Heart right ventricle (tissue), 16 donors: Measurements from ENCODE around the gene UBE2QL1. TPM values are rescaled to one million over a fixed set of nuclear protein-coding genes. Genes with fewer than 3 reads are reported as not detected.

ENCODE experiments used
- ATAC-seq, 8 donors: fragments of 200-7000 bp; cut with Tn5 transposase; one replicate each; pipeline ENCODE4 v1.9.1; 2020; ENCODE audit warnings: mild to moderate bottlenecking in 8 of 8, moderate library complexity in 8 of 8, moderate number of reproducible peaks in 1 of 8
- DNase-seq, 2 donors: peaks; one replicate each; pipeline ENCODE4 v3.0.0-alpha.2; 2020
- H3K27ac ChIP-seq, 10 donors: fragments of 200-600 bp; sonication (generic) in 2 of 10; one replicate each; pipeline versions ENCODE4 v1.5.0 to v1.8.0; 2020 to 2022; ENCODE audit warnings: mild to moderate bottlenecking in 3 of 10
- H3K27me3 ChIP-seq, 7 donors: fragments of 200-600 bp; one replicate each; pipeline ENCODE4 v1.8.0; 2021 to 2022; ENCODE audit warnings: mild to moderate bottlenecking in 2 of 7
- H3K36me3 ChIP-seq, 9 donors: fragments of 200-600 bp; sonication (generic) in 1 of 9; one replicate each; pipeline versions ENCODE4 v1.5.0 to v1.8.0; 2020 to 2022; ENCODE audit warnings: mild to moderate bottlenecking in 2 of 9
- H3K4me1 ChIP-seq, 9 donors: fragments of 200-600 bp; sonication (generic) in 1 of 9; one replicate each; pipeline versions ENCODE4 v1.5.0 to v1.8.0; 2020 to 2022; ENCODE audit warnings: mild to moderate bottlenecking in 4 of 9
- H3K4me3 ChIP-seq, 10 donors: fragments of 200-600 bp; sonication (generic) in 2 of 10; one replicate each; pipeline versions ENCODE4 v1.5.0 to v1.8.0; 2020 to 2022; ENCODE audit warnings: mild to moderate bottlenecking in 7 of 10, moderate library complexity in 2 of 10
- H3K9me3 ChIP-seq, 11 donors: fragments of 200-600 bp in 10 of 11; sonication (generic) in 2 of 11; one replicate each; pipeline versions ENCODE4 v1.5.0 to v1.8.0; 2013 to 2022; ENCODE audit warnings: mild to moderate bottlenecking in 2 of 11, control low read depth in 1 of 11, moderate library complexity in 1 of 11
- WGBS, 2 donors: extraction: QIAGEN DNeasy Blood & Tissue Kit; methylation state at CpG; one replicate each; pipeline ENCODE4 v1.1.7; 2013; ENCODE audit warnings: inconsistent platforms in 1 of 2; 5-methylcytosine and 5-hydroxymethylcytosine counted together
- intact Hi-C, 10 donors: fragments of 100-400 bp; cut with DNase I; formaldehyde crosslinking; loops; one replicate each; pipeline versions ENCODE4 v1.11.1 to v1.14.2; 2022
- polyA plus RNA-seq, 2 donors: library from polyadenylated mRNA; stranded (reverse); fragments of 200-250 nt; gene quantifications; one replicate each; pipeline ENCODE4 v1.2.3, GENCODE V29; 2013
- total RNA-seq, 10 donors: library from RNA; stranded (reverse); fragmentation: NEBNext Ultra II Directional in 3 of 10; extraction: Animal tissue kit (Norgen Biotek cat#: 25700) in 3 of 10; gene quantifications; one replicate each; pipeline versions ENCODE4 v1.2.1 to v1.2.4, GENCODE V29; 2021 to 2023
- TF ChIP-seq, protein P1 (sequence below), 9 donors: fragments of 200-600 bp; sonication (generic) in 2 of 9; IDR thresholded peaks; one replicate each; pipeline versions ENCODE4 v1.5.0 to v1.8.0; 2021 to 2022; ENCODE audit warnings: antibody characterized with exemption in 9 of 9, mild to moderate bottlenecking in 5 of 9, moderate library complexity in 1 of 9
- donor health status: Arrhythmogenic right ventricular cardiomyopathy.
- donor health status: ischemic (EF 13 %, LVEDD 7.1; RV severe dilation, severe dysfunction).
- donor health status: healthy with polysubstance abuse.
- donor health status: DM: no; HTN: yes; CAD: no.
- donor health status: DM: no; HTN: no; CAD: no.
- donor health status: ischemic (EF 25% LVEDD 6.9; RV normal size, moderate dysfunction).
- donor health status: ischemic (EF 25% LVEDD 5.7; RV mildly dilated, moderate dysfunction).
- donor health status: healthy.
- donor health status: DM: yes; HTN: yes; CAD: no.
- donor health status: Ischemic cardiomyopathy.
- donor health status: ischemic (EF 35%, LVEDD 5.7; RV mildly dilated, moderate dysfunction).
- donor health status: nonischemic (EF 11% LVEDD 7.7; RV severe dilation, severe dysfunction).
- donor health status: DM: yes; HTN: yes; CAD: no.
- donor health status: PGD.
- donor health status: ischemic (EF 29% LVEDD 5.4; RV normal size, mild dysfunction).
- donor health status: nonischemic (EF 23%, LVEDD 6.1; RV moderate dilation, normal function).

Gene UBE2QL1
- total and polyA plus RNA-seq, 12 donors = 8.9 to 26.3 (median 18.1) TPM

DNA sequence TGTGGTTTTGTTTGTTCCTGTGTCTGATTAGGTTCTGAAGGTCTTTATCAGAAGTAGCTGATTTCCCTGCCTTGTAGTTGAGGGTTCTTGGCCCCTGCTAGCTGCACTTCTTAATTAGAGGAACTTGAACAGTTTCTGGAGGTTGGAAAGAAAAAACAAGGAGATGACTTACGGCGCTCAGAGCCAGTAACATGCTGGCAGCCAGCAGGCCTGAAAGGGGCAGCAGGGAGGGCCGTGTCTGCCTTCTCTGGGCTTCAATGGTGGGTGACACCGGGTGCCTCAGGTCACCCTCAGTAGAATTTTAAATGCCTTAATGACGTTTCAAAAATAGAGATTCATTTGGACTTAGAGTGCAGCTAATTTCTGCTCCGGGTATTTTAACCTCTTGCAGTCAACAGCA, 15.8 kb downstream of the UBE2QL1 start:
- Histone ChIP-seq H3K36me3 (no peaks in the 10 kb centered on the region), H3K4me1 (peaks cover 0 to 51% (median 6%) of the 10 kb centered on the region in 9 donors), H3K27ac (peak overlapping the region in 8 of 10 donors; percentile 12 to 69 (median 36)), H3K4me3 (no peak overlapping the region), H3K9me3 (no peaks in the 10 kb centered on the region), H3K27me3 (peaks cover 0 to 4% (median 0%) of the 10 kb centered on the region in 7 donors)
- WGBS, 2 donors = 27 to 44% methylated on average over 6 of the region's 6 CpGs
- TF ChIP-seq, protein P1, sequence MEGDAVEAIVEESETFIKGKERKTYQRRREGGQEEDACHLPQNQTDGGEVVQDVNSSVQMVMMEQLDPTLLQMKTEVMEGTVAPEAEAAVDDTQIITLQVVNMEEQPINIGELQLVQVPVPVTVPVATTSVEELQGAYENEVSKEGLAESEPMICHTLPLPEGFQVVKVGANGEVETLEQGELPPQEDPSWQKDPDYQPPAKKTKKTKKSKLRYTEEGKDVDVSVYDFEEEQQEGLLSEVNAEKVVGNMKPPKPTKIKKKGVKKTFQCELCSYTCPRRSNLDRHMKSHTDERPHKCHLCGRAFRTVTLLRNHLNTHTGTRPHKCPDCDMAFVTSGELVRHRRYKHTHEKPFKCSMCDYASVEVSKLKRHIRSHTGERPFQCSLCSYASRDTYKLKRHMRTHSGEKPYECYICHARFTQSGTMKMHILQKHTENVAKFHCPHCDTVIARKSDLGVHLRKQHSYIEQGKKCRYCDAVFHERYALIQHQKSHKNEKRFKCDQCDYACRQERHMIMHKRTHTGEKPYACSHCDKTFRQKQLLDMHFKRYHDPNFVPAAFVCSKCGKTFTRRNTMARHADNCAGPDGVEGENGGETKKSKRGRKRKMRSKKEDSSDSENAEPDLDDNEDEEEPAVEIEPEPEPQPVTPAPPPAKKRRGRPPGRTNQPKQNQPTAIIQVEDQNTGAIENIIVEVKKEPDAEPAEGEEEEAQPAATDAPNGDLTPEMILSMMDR (IDR thresholded peaks at IDR 0.05) = no peak
- intact Hi-C loops = no loop called here
- DNase-seq (no peak), ATAC-seq (peak in 2 of 8 donors; percentile 50 to 58)

DNA sequence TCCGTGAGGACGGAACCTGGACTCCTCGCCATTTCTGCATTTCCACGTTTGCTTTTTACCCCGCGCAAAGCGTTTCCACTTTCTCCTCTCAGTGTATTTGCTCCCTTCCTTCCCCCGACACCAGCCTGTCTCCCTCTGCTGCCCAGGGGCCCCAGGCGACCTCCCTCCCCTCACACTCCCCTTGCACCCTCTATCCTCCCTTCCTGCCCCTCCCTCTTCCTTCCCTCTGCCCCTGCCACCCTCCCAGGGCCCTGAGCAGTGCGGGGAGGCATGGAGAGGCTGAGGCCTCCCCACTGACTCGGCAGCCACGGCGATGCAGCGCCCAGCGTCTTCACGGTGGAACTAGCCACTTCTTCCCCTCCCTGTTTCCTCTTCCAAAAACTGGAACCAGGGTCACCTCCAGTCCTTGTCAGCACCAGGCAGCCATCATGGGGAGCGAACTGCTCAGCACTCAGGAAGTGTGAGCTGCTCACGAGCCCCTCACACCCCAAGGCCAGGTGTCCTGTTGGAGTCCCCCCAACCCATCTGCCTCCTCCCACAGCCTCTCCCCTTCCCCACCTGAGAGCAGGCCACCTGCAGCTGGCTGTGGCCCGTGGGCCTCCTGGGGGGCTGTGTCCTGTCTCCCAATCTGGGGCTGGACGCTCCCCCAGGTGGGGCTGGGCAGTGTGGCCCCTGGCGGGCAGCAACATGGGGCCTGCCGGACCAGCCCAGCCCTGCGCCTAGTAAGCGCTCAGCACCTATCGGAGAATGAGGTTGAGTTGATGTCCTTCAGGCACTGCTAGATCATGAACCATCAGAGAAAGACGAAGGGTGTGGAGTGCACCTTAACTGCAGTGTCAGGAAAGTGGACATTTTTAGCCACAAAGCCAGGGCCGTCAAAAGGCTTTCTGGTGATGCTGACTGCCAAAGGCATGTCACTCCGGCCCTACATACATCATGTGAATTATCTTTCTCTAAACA, 17.5 kb downstream of the UBE2QL1 start:
- 69 to 73% methylated on average over 28 of the region's 28 CpGs for WGBS, 2 donors
- peak overlapping the region in 7 of 10 donors; percentile 0 to 69 (median 35) for H3K27ac ChIP-seq

DNA sequence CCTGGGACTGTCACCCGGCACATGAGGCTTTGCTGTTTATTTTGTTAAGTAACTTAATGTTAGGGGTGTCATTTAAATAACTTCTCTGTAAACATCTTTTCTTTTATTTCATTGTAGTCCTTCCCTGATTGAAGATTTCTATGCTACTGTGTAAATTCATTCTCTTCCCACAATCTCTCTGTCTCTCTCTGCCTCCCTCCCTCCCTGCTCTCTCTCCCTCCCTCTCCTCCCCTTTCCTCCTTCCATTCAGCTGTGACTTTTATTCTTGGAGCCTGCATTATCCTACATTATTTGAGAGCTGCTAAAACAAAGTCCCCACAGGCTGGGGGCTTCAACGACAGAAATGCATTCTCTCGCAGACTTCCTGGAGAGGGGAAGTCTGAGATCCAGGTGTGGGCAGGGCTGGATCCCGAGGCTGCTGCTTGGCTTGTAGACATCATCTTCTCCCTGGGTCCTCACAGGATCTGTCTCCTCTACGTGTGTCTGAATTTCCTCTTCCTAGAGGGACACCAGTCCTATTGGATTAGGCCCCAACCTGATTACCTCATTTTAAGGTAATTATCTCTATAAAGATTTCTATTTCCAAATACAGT, 18.4 kb downstream of the UBE2QL1 start:
- H3K27ac ChIP-seq = peak overlapping the region in 4 of 10 donors; percentile 23 to 69 (median 40)
- intact Hi-C loops = no loop called here
- H3K36me3 ChIP-seq = no peaks in the 10 kb centered on the region

More for the DNA sequence above, 17.5 kb downstream of the UBE2QL1 start:
- intact Hi-C loops = no loop called here
- ATAC-seq (peak in 4 of 8 donors; percentile 5 to 33 (median 22)), DNase-seq (no peak)
- Histone ChIP-seq H3K9me3 (peaks cover 0 to 1% (median 0%) of the 10 kb centered on the region in 11 donors), H3K4me1 (peaks cover 0 to 63% (median 6%) of the 10 kb centered on the region in 9 donors), H3K36me3 (no peaks in the 10 kb centered on the region), H3K4me3 (no peak overlapping the region), H3K27me3 (peaks cover 0 to 4% (median 0%) of the 10 kb centered on the region in 7 donors)
- TF ChIP-seq, protein P1 (IDR thresholded peaks at IDR 0.05) = no peak

DNA sequence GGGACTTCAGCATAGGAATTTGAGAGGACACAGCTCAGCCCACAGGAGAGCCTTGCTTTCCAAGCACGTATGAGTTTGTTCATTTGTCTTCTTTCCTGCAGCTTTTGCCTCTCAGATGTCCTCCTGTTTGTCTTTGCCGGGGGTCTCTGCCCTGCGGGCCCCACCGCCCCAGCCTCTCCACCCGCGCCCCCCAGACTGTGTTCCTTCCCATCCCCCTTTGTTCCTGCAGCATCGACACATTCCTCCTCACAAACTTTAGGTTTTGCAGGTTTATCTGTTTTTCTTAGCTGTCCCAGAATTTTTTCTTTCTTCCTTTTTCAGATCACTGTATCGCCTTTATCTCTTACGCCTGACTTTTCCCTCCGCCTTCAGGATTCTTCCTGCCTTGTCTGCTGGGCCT, 18.9 kb downstream of the UBE2QL1 start:
- Histone ChIP-seq H3K36me3 (no peaks in the 10 kb centered on the region), H3K27ac (peak overlapping the region in 1 of 10 donors; percentile 69), H3K9me3 (peaks cover 0 to 6% (median 0%) of the 10 kb centered on the region in 11 donors), H3K4me3 (no peak overlapping the region), H3K4me1 (peaks cover 0 to 66% (median 6%) of the 10 kb centered on the region in 9 donors), H3K27me3 (peaks cover 0 to 4% (median 0%) of the 10 kb centered on the region in 7 donors)
- 54 to 67% methylated on average over 10 of the region's 10 CpGs for WGBS, 2 donors
- TF ChIP-seq, protein P1 (IDR thresholded peaks at IDR 0.05) = no peak
- ATAC-seq (no peak), DNase-seq (no peak)
- intact Hi-C loops = no loop called here

More for the DNA sequence above, 18.4 kb downstream of the UBE2QL1 start:
- Histone ChIP-seq H3K27me3 (peaks cover 0 to 4% (median 0%) of the 10 kb centered on the region in 7 donors), H3K9me3 (peaks cover 0 to 6% (median 0%) of the 10 kb centered on the region in 11 donors), H3K4me3 (no peak overlapping the region), H3K4me1 (peaks cover 0 to 66% (median 6%) of the 10 kb centered on the region in 9 donors)
- 41 to 50% methylated on average over 5 of the region's 5 CpGs for WGBS, 2 donors
- no peak for DNase-seq
- TF ChIP-seq, protein P1 (IDR thresholded peaks at IDR 0.05) = no peak
- no peak for ATAC-seq
